Muscle of leg (tissue), 11 donors: ENCODE data around the gene CTAG1A. TPM values are rescaled to one million over a fixed set of nuclear protein-coding genes. Genes with fewer than 3 reads are reported as not detected.
"Not testable (repeated sequence)": the region's sequence is repeated elsewhere in the genome, so short reads cannot be mapped to it uniquely, and the experiment has no call there.

Experiments used
- DNase-seq: peaks from one replicate; pipeline ENCODE4 v3.0.0; 2013
- H3K27ac ChIP-seq: one replicate; pipeline ENCODE4 v1.5.1; 2013; ENCODE audit warnings: mild to moderate bottlenecking, low read length, control low read depth
- H3K27me3 ChIP-seq: one replicate; pipeline ENCODE4 v1.6.1; 2013; ENCODE audit warnings: low read length; ENCODE audit not compliant: control insufficient read depth, insufficient read depth
- H3K36me3 ChIP-seq: one replicate; pipeline ENCODE4 v1.6.1; 2013; ENCODE audit warnings: low read length; ENCODE audit not compliant: control insufficient read depth, insufficient read depth
- H3K4me1 ChIP-seq: one replicate; pipeline ENCODE4 v1.6.1; 2013; ENCODE audit warnings: low read length; ENCODE audit not compliant: control insufficient read depth, insufficient read depth
- H3K4me3 ChIP-seq: one replicate; pipeline ENCODE4 v1.5.1; 2013; ENCODE audit warnings: low read length, control low read depth
- H3K9me3 ChIP-seq: replicated peaks from 2 replicates; pipeline ENCODE4 v1.6.1; 2013; ENCODE audit warnings: low read depth, low read length; ENCODE audit not compliant: control insufficient read depth
- WGBS: methylation state at CpG from one replicate; pipeline ENCODE4 v1.1.5; 2013; ENCODE audit warnings: missing lambda C conversion rate; ENCODE audit not compliant: insufficient coverage; 5-methylcytosine and 5-hydroxymethylcytosine counted together
- polyA plus RNA-seq, 8 donors: library from polyadenylated mRNA; unstranded; fragments of 120-200 nt; gene quantifications; one replicate each; pipeline versions ENCODE4 v1.2.1 to v1.2.3, GENCODE V29; 2013; ENCODE audit warnings: inconsistent platforms in 1 of 8, low replicate concordance in 1 of 8; ENCODE audit not compliant: insufficient read length in 8 of 8, insufficient read depth in 1 of 8
- total RNA-seq: library from RNA; stranded (reverse); fragments of 120-200 nt; gene quantifications from one replicate; pipeline ENCODE4 v1.2.4, GENCODE V29; 2013

CTAG1A gene
- total and polyA plus RNA-seq, 9 donors: not detected

GRCh38 chrX:154546354-154547244, 38.3 kb upstream of the CTAG1A start, which contains the start of gene G6PD:
G6PD (minus strand) TSS chrX:154546846; CDS start chrX:154546155, 691 bp downstream.
- Histone ChIP-seq H3K27ac (peak within 1 kb of the TSS; percentile 96), H3K4me3 (peak within 1 kb of the TSS; percentile 77)

GRCh38 chrX:154547245-154548027, 37.5 kb upstream of the CTAG1A start, which contains the start of gene IKBKG:
IKBKG (plus strand) TSS chrX:154547620; CDS start chrX:154552003, 4,383 bp downstream.
- peak; percentile 96 for DNase-seq
- Histone ChIP-seq H3K9me3 (peaks cover 2% of the 10 kb centered on the region), H3K36me3 (peaks cover 8% of the 10 kb centered on the region), H3K4me1 (peaks cover 19% of the 10 kb centered on the region), H3K4me3 (peak within 1 kb of the TSS; percentile 77), H3K27ac (peak within 1 kb of the TSS; percentile 96), H3K27me3 (no peaks in the 10 kb centered on the region)
- 30% methylated on average over 69 of the region's 69 CpGs for WGBS

More at GRCh38 chrX:154546354-154547244, 38.3 kb upstream of the CTAG1A start, which contains the start of gene G6PD:
- Histone ChIP-seq H3K27me3 (no peaks in the 10 kb centered on the region), H3K9me3 (peaks cover 2% of the 10 kb centered on the region), H3K4me1 (peaks cover 19% of the 10 kb centered on the region), H3K36me3 (peaks cover 10% of the 10 kb centered on the region)
- peak; percentile 82 for DNase-seq
- 33% methylated on average over 85 of the region's 92 CpGs for whole genome bisulfite sequencing

GRCh38 chrX:154548028-154548316, 37.0 kb upstream of the CTAG1A start:
- Histone ChIP-seq H3K27ac (peak overlapping the region; percentile 96), H3K4me3 (peak overlapping the region; percentile 77), H3K36me3 (peaks cover 9% of the 10 kb centered on the region), H3K27me3 (no peaks in the 10 kb centered on the region), H3K4me1 (peaks cover 19% of the 10 kb centered on the region), H3K9me3 (peaks cover 2% of the 10 kb centered on the region)
- WGBS: 47% methylated on average over 6 of the region's 9 CpGs
- no peak for DNase-seq

GRCh38 chrX:154549766-154550165, 35.2 kb upstream of the CTAG1A start:
- H3K27me3 ChIP-seq: no peaks in the 10 kb centered on the region
- H3K27ac ChIP-seq: no peak overlapping the region
- no peak for DNase-seq
- H3K36me3 ChIP-seq: peaks cover 14% of the 10 kb centered on the region
- H3K4me3 ChIP-seq: no peak overlapping the region
- H3K9me3 ChIP-seq: peaks cover 2% of the 10 kb centered on the region
- peaks cover 17% of the 10 kb centered on the region for H3K4me1 ChIP-seq
- no CpG with 5 or more reads among the region's 1 CpG for WGBS

- not testable (repeated sequence) for DNase-seq, H3K4me1 ChIP-seq, H3K27ac ChIP-seq, H3K27me3 ChIP-seq, H3K4me3 ChIP-seq, H3K9me3 ChIP-seq
- H3K36me3 ChIP-seq: peaks cover 12% of the 10 kb centered on the region
- 82% methylated on average over 2 of the region's 18 CpGs for WGBS
Observed at GRCh38 chrX:154552112-154552806, 32.7 kb upstream of the CTAG1A start.

- no CpG with 5 or more reads among the region's 24 CpGs for WGBS
- H3K36me3 ChIP-seq, H3K27ac ChIP-seq, H3K27me3 ChIP-seq, DNase-seq, H3K4me3 ChIP-seq, H3K4me1 ChIP-seq, H3K9me3 ChIP-seq: not testable (repeated sequence)
Observed at GRCh38 chrX:154558060-154558690, 26.8 kb upstream of the CTAG1A start.

- not testable (repeated sequence) for H3K36me3 ChIP-seq, H3K4me3 ChIP-seq, H3K4me1 ChIP-seq, H3K27me3 ChIP-seq, DNase-seq, H3K9me3 ChIP-seq, H3K27ac ChIP-seq
- WGBS: no CpG with 5 or more reads among the region's 21 CpGs
Observed at GRCh38 chrX:154558896-154559295, 26.0 kb upstream of the CTAG1A start.

GRCh38 chrX:154560326-154560725, 24.6 kb upstream of the CTAG1A start:
- H3K27ac ChIP-seq, H3K9me3 ChIP-seq, H3K27me3 ChIP-seq, H3K4me3 ChIP-seq, DNase-seq, H3K4me1 ChIP-seq, H3K36me3 ChIP-seq: not testable (repeated sequence)
- no CpG with 5 or more reads among the region's 31 CpGs for WGBS

- not testable (repeated sequence) for H3K27ac ChIP-seq, H3K36me3 ChIP-seq, H3K4me3 ChIP-seq, DNase-seq, H3K9me3 ChIP-seq, H3K27me3 ChIP-seq, H3K4me1 ChIP-seq
- no CpG with 5 or more reads among the region's 10 CpGs for WGBS
Observed at GRCh38 chrX:154562295-154562694, 22.6 kb upstream of the CTAG1A start.
